ENCODE data around the gene RGPD3.

GRCh38 chr2:106358521-106358920 lies 109.7 kb downstream of the RGPD3 start:
- TF ChIP-seq CTCF (conservative IDR thresholded peaks at IDR 0.05 in 1 of 2, IDR thresholded peaks at IDR 0.05 in 1 of 2; ENCODE audit: extremely low read depth in 1 of 2, insufficient read depth in 1 of 2, low read depth in 1 of 2, low read length in 2 of 2): no peak
- no peak for TF ChIP-seq EZH2 (IDR thresholded peaks at IDR 0.05; ENCODE audit: borderline replicate concordance, low read length)
